Measurements from ENCODE around the gene SMYD3.
"Not testable (repeated sequence)": the region's sequence is repeated elsewhere in the genome, so short reads cannot be mapped to it uniquely, and the experiment has no call there.

Gene SMYD3

DNA sequence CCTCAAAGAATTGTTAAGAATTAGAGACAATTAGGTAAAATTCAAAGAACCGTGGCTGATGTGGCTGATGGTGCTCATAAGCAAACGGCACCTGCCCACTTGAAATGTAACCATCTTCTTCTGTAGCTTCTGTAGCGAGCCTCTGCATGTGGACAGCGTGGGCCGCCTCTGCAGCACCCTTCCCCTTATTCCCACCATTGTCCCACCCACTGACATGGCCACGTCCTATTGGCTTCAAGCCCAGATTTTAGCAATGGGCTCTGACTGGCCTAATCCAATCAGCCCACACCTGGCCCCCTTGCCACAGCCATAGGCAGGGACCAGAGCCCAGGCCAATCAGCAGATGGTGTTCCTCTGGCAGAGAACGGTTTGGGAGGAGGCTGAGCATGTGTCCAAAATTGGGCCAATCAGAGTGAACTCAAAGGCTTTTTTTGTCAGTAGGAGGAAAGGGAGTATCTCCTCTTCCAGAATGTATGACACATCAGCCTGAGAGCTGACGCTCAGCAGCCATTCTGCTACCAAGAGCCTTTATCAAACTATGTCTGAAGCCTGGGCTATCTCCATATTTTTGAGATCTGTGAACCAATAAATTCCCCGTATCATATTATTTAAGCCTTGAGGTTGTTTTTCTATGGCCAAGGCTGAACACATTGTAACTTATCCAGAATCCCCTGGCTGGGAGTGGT, 518.5 kb downstream of the SMYD3 start:
- DNase-seq (ENCODE audit: low read depth in 2 of 2), result no peak

DNA sequence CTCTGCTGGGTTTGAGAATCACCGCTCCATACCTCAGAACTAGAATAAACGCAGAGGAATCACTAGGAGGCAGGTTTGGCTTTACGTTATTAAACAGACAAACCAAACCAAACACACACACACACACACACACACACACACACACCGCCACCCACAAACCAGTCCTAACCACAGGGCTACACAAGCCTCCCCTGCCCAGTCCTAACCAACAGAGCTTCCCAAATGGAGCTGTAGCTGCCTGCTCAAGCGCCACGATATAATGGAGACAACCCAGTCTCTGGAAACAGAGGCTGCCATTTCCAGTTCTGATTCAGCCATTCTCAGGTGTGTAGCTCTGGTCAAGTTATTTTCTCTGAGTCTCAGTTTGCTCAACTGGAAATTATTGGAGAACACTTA, 519.1 kb downstream of the SMYD3 start:
- DNase-seq (ENCODE audit: low read depth in 2 of 2), result no peak

DNA sequence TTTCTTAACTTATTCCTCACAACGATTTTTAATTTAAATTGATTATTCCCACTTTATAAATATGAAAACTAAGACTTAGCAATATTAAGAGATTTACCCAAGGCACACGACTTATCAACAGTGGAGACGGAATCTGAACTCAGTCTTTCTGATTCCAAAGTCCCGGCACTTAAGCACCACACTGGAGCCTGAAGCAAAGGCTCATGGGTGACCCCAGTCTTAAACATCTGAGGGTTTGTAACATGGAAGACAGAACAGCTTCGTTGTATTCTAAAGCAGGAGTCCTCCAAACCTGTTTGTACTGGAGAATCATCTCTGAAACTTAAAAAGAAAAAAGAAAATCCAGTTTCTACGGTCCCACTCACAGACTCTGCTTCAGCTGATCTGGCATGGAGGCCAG, 519.5 kb downstream of the SMYD3 start:
- no peak for DNase-seq (ENCODE audit: low read depth in 2 of 2)

DNA sequence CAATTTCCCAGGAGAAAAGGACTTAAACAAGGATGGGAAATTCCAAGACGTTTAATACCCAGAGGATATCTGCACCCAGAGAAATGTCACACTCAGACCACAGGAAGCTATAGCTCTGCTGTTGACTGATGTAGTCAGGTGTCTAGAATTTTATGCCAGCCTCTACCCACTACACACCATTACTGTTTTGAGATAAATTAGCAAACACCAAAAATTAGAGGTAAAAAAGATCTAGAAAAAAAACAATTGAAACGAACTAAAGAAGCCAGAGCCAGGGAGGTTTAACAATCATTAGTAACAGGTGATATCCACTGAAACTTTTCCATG, 519.9 kb downstream of the SMYD3 start:
- no peak for DNase-seq (ENCODE audit: low read depth in 2 of 2)

DNA sequence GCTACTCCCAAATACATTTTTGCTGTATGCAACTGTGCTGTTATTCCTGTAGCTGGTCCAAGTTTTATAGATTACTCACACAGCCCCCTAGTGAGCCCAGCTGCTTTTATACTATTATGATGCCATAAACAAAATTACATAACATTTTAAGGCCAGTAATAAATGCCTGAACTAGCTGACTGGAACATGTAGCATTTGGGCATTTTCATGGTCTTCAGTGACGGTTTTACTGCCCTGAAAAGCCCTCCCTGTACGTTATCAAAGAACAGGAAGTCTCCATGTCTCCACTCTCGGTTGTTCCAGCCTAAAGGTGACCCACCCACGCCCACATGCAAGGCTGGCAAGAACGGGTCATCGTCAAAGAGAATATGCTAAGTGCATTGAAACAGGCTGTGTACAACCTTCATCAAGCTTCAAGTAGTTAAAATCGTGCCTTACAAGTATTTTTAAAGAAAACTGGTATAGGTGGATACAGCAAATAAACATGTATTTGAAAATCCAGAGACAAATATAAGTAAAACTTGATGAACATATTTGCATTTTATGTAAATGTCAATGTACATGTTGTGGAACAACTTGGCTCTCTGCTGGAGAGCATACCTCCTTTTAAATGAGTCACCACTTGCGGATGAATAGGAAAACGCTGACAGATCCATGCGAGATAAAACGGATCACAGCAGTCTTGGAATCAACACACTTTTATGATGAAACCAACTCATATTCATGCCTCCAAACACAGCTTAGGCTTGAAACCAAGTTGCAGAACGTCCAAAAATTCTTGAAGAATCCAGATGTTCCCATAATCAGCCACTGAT, 520.5 kb downstream of the SMYD3 start:
- no peak for DNase-seq (ENCODE audit: low read depth in 2 of 2)

DNA sequence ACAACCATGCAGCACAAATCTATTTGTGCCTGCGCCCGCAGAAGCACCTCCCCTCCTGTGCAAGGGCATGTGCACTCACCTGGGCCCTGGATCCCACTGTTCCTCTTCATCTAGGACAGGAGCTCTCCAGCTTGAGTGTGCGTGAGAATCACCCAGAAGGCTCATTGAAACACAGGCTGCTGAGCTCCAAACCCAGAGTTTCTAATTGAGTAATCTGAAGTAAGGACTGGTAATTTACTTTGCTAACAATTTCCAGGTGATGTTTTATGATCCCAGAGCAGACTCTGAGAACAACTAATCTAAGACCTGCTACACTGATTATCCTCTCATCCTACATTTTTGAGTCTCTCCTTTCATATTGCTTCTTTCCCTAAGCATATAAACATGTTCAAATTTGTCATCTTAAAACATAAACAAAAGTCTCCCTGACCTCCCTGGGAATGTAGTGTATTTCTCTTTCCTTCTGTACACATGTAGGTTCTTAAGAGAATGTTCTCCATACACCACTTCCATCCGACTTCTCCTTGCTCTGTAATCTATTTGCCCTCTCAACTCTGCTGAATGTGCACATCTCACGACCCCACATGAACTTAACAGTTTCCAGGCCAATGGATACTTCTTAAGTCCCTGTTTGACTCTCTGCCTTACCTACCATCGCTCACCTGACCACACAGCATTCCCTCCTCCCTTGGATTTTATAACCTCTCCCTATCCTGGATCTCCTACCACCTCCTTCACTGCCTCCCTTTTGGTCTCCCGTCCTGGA, 522.5 kb downstream of the SMYD3 start:
- DNase-seq (ENCODE audit: low read depth in 2 of 2), result no peak

DNA sequence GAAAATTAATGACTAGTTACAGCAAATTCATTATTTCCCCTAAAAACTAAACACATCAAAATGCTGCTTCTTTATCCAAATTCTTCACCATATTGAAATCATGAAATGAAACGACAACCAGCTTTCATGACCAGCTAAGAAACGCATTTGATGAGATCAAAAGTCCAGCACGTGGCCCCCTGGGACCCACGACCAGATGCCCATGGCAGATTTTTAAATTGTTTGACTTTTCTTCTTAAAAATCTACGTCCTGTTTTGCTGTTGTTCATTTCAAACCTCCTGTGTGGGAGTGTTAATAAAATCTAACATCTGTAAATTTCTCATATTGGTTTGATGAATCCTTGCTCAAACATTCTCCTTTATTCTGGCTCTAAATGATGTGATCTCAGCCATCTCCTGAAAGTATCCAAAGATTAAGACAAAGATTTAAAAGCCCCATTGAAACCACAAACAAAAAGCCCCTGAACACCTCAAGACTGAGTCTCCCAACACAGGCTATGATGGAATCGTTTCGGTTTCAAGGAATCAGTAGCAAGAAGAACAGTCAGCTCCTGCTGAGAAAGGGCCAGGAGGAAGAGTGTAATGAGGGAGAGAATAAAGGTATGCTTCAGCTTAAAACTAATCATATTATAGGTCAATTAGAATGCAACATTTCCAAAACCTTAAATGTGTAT, 523.6 kb downstream of the SMYD3 start:
- DNase-seq (ENCODE audit: low read depth in 2 of 2), result no peak

DNA sequence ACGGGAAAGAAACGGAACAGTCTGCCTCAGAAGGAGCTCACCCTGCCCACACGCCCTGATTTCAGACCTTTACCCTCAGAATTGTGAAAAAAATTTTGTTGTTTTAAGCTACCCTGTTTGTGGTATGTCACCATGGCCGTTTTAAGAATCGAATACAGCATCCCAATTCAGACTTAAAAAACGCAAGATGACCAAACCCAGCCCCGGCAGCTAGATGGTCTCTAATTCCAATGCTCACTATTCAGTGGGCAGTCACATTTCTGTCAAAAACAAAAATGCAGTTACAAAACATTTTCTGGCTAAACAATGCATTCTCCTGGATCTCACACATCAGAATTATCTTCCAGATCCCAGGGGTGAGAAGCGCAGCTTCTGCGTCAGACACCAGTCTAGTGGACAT, 527.5 kb downstream of the SMYD3 start:
- DNase-seq (ENCODE audit: low read depth in 2 of 2), result no peak

DNA sequence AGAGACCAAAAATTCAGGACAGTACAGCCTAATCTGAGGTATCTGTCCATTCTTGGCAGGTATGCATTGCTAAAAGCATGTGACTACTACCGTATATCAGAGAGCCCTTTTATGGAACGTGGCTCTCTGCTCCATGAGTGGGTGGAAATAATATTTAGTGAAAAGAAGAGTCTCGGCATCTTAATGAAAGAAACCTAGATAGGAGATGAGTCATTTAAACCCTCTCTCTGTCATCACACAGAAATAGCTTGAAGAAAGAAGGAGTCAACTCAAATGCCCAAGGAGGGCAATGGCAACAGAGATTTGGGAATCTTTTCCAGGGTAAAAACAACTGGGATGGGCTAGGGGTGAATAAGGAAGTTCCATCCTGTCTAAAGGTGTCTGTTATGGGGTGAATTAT, 528.2 kb downstream of the SMYD3 start:
- no peak for DNase-seq (ENCODE audit: low read depth in 2 of 2)

DNA sequence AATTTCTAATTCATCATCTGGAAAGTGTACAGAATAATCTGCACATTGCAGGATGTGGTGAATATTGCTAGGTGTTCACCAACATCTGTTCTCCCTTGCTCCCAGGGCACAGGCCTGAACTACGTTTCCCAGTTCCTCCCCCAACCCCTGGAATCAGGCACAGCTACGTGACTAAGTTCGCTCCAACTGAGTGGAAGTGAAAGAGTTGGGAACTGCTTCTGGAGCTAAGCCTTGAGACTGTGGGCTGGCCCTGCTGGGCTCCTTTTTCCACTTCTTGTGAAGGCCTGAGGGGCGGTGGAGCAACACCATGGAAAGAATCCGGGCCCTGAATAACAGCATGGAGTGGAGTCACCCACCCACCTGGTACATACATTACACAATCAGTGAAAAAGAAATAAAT, 534.6 kb downstream of the SMYD3 start:
- no peak for DNase-seq (ENCODE audit: low read depth in 2 of 2)

DNA sequence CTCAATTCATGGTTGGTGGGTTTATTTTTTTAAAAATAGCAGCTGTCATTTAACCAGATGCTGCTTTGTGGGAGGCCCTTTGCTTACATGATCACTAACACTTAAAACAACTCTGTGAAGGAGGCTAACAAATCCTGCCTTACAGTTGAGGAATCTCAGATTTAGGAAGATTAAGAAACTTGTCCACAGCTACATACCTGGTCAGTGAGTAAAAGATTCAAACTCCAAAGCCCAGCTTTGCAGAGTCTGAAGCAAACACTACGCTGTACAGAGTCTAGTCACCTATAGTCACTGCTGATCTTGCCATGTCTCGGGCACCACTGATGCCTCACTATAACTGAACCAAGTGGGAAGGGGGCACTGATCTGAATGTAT, 535.4 kb downstream of the SMYD3 start:
- DNase-seq (ENCODE audit: low read depth in 2 of 2), result no peak

DNA sequence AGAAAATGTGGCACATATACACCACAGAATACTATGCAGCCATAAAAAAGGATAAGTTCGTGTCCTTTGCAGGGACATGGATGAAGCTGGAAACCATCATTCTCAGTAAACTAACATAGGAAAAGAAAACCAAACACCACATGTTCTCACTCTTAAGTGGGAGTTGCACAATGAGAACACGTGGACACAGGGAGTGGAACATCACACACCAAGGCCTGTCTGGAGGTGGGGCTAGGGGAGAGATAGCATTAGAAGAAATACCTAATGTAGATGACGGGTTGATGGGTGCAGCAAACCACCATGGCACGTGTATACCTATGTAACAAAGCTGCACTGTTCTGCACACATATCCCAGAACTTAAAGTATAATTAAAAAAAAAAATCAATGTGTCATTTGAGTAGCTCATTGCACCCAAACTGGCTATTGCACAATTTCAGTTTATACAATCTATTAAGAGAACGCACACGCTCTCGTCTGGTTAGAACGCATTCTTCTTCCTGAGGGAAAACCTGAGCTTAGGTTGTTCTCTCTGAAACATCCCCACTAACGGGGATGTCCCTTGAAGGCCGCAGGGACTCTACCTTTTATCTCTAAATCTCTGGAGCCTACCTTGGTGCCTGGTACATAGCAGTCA, 535.9 kb downstream of the SMYD3 start:
- not testable (repeated sequence) for DNase-seq (ENCODE audit: low read depth in 2 of 2)

DNA sequence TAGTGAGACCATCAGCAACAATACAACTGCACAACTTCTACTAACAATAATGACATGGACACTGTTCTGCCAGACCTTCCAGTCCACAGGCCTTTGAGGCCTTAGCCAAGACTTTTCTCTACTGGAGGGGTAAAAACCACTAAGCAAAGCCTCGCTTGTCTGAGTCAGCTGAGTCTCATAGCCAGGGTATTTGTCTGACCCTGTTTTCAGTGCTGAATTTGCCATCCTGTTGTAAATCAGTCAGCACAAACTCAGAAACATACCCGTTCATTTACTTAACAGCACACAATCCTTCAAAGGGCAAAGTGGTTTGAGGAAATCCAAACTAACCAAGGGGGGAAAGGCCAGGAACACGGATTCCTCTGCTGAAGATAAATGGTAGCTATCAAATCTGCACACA, 537.8 kb downstream of the SMYD3 start:
- DNase-seq (ENCODE audit: low read depth in 2 of 2), result no peak

DNA sequence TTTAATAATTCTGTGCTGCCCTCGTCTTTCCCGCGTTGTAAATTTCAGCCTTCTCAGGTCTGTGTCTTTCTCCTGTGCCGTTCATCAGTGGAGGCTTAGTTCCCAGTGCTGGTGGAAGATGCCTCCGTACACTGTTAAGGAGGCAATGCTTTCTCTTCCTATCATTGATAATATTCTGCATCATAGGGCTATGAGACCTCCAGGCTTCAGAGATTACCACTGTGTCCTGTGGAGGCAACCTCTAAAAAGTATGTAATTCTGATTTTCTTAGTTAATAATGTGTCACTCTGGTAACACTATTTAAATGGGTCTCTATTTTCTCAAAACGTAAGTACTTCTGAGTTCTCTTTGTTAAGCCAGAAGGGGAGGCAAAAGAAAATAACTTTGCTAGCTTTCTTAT, 538.3 kb downstream of the SMYD3 start:
- DNase-seq (ENCODE audit: low read depth in 2 of 2), result no peak

DNA sequence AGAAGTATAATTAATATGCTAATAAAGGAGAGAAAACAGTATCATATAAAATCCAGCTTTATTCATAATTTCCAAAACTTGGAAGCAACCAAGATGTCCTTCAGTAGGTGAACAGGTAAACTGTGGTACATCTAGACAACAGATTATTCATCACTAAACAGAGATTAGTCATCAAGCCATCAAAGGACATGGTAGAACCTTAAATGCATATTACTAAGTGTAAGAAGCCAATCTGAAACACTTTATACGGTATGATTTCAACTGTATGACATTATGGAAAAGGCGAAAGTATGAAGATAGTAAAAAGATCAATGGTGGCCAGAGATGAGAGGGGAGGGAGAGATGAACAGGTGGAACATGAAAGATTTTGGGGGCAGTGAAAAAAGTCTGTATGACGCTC, 541.7 kb downstream of the SMYD3 start:
- no peak for DNase-seq (ENCODE audit: low read depth in 2 of 2)

DNA sequence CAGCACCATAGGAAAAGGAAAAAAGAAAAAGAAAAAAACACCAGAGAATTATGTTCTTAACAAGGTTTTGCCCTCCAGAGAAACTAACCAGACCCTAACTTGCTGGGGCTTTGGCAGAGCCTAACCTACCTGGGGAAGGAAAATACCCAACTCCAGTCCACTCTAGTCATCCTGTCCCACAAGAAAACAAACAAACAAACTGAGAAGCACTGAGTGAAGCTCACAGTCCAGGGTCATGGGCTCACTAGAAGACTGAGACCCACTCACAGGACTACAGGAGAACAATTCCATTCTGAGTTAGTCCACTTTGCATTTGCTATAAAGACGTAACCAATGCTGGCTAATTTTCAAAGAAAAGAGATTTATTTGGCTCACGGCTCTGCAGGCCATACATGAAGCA, 543.4 kb downstream of the SMYD3 start:
- no peak for DNase-seq (ENCODE audit: low read depth in 2 of 2)

DNA sequence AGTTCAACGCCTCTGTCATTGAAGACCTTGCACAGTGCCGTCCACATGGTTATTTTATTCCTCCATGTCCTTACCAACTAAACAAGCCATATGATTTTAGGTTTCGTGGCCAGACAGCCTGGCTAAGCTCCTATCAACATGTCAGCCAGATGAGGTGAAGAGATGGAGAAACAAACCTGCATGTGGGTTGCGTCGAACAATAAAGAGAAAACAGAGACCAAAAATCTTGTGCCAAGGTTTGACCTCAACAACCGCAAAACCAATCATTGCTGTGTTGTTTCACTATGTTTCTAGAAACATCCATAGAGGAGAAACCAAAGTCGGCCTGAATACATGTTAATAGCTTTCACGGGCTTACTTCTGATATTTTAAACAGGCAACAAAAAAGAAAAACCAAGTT, 544.6 kb downstream of the SMYD3 start:
- no peak for DNase-seq (ENCODE audit: low read depth in 2 of 2)

DNA sequence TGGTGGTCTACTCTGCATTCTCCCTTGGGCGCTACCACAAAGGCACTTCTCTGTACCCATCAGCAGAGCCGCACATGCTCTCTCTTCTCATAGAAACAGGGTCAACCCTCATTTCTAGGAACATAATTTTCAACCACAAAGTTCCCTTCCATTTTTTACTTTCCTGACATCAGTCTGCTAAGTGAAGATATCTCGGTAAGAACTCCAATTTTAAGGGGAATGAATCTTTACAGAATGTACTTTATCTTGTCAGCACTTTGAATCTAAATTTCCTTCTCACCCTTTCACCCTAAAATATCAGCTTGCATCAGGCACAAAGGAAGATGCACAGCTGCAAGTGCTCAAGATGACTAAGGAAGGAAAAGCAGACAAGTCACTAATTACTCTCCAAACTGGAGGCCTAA, 545.9 kb downstream of the SMYD3 start:
- no peak for DNase-seq (ENCODE audit: low read depth in 2 of 2)

DNA sequence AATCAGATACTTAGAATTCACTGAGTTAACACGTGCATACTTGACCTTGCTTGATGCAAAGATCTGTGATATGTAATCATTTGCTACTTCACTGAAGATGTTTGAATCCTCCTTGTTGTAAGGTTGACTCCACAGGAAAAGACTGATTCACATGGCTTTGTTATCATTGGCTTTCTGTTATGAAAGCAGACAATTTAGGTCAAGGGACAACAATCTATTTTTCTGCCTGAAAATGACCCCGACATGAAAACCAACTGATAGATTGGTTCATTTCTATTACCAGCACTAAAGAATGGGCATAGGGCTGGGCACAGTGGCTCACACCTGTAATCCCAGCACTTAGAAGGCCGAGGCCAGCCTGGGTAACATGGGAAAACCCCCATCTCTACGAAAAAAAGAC, 546.9 kb downstream of the SMYD3 start:
- DNase-seq (ENCODE audit: low read depth in 2 of 2), result no peak

DNA sequence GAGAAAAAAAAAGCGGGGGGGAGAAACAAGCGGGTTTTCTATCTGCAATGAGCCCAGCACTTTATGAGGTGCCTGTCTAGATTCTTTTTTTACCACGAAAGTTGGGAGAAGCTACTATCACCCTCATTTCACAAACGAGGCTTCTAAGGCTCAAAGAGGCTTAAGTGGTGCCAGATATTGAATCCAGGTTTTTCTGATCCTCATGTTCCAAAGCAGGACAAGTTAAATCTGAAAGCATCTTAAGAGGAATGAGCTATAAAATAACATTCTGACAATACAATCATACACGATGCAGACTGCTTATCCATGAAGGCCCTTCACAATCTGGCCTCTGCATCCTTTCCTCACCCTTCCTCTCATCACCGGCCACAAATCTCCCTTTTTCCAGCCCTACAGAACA, 549.1 kb downstream of the SMYD3 start:
- no peak for DNase-seq (ENCODE audit: low read depth in 2 of 2)

DNA sequence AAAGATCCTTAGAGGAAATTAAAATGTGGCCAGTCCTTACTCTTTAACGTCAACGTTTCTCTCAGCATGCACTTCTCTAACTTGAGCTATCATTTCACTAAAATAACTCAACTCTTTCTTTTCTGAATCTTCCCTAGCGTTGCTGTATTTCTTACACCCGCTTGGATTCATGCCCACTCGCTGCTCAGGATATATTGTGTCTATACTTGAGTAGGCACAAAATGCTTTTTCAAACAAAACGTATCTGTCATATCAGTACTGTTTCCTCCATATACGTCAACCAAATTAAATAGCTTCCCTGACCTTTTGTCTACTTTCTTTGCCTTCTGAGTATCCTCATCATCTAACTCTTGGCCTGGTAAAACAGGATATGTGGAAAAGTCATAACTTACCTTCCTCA, 549.7 kb downstream of the SMYD3 start:
- no peak for DNase-seq (ENCODE audit: low read depth in 2 of 2)

DNA sequence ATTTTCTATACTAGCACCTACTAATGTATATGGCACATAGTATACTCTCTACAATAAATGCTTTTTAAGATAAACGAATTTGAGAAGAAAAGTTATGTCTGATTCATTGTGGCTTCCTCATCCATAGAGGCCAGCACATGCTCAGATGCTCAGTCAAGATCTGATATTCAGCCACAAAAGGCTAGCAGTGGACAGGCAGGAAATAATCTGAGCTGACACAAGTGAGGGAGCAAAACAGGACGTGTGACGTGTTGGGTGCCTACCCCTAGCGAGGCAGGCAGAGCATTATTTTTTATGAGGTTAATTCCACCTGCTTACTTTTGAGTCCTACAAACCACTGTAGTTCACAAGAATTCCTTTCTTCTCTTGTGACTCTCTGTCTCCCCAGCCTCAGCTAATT, 550.9 kb downstream of the SMYD3 start:
- DNase-seq (ENCODE audit: low read depth in 2 of 2), result peak in 1 of 2 donors; percentile 21
